ENCODE results near the gene PSTPIP1. TPM values are rescaled to one million over a fixed set of nuclear protein-coding genes. Genes with fewer than 3 reads are reported as not detected.

The PSTPIP1 gene
- total and polyA plus RNA-seq, 2 of the 8 experiments (the other 6 are each of a cell fraction or from before 2014, with no cell fraction given): 1.6 to 1.8 TPM

DNA sequence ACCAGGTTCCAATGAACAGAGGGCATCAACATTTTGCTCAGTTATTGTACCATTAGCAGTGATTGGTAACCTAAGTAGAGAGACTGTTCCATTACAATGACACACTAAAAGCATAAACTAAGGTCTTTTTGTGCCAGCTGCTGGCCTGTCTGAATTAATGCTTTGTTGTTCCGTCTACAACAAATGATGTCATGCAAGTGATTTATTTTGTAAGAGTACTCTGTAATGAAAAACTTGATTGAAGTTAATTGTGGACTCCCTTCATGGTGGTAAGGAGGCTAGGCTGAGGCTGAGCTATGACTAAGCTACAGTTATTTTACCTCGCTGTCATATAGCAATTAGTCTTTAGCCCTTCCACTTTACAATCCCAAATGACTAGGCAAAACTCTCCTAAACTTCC is 40.2 kb upstream of the PSTPIP1 start (continued):
- TF ChIP-seq CHD7 (IDR thresholded peaks at IDR 0.05; ENCODE audit: insufficient replicate concordance, low read length) (no peak), RAD21 (IDR thresholded peaks at IDR 0.05 in 1 of 2, conservative IDR thresholded peaks at IDR 0.05 in 1 of 2; ENCODE audit: low read depth in 2 of 2, low read length in 2 of 2) (no peak), EZH2 (IDR thresholded peaks at IDR 0.05; ENCODE audit: low read depth, low read length, severe bottlenecking) (no peak), CBX5 (IDR thresholded peaks at IDR 0.05; ENCODE audit: low read depth, low read length) (no peak), BCL11A (IDR thresholded peaks at IDR 0.05; ENCODE audit: low read depth in 2 of 2, low read length in 2 of 2) (no peak), PHF8 (conservative IDR thresholded peaks at IDR 0.05; ENCODE audit: low read depth, low read length) (no peak), TCF12 (IDR thresholded peaks at IDR 0.05; ENCODE audit: low read depth, low read length) (no peak), HDAC6 (IDR thresholded peaks at IDR 0.05; ENCODE audit: low read depth, low read length) (no peak), TEAD4 (IDR thresholded peaks at IDR 0.05; ENCODE audit: low read depth, low read length) (no peak)
